Progenitor cell of endocrine pancreas (in vitro differentiated cells): ENCODE results near the gene RADIL. TPM values are rescaled to one million over a fixed set of nuclear protein-coding genes. Genes with fewer than 3 reads are reported as not detected.

Source experiments
- DNase-seq: peaks from one replicate; pipeline ENCODE4 v3.0.0; 2021; ENCODE audit warnings: low spot score; ENCODE audit not compliant: unreplicated experiment
- H3K27ac Mint-ChIP-seq: 2 replicates; pipeline ENCODE4 v1.8.0; 2021; ENCODE audit warnings: mild to moderate bottlenecking, moderate library complexity, mixed read lengths
- H3K27me3 Mint-ChIP-seq: 2 replicates; pipeline ENCODE4 v1.8.0; 2021; ENCODE audit warnings: mixed read lengths
- H3K36me3 Mint-ChIP-seq: 2 replicates; pipeline ENCODE4 v1.8.0; 2022; ENCODE audit warnings: mixed read lengths; ENCODE audit not compliant: insufficient read depth
- H3K4me1 Mint-ChIP-seq: 2 replicates; pipeline ENCODE4 v1.8.0; 2021; ENCODE audit warnings: low read depth, mixed read lengths
- H3K4me3 Mint-ChIP-seq: 2 replicates; pipeline ENCODE4 v1.8.0; 2021; ENCODE audit warnings: low read depth, mild to moderate bottlenecking, moderate library complexity, mixed read lengths
- H3K9me3 Mint-ChIP-seq: 2 replicates; pipeline ENCODE4 v1.8.0; 2021; ENCODE audit warnings: low read depth, mixed read lengths
- CTCF ChIP-seq: fragments of 200-600 bp; sonication (generic); IDR thresholded peaks from one replicate; pipeline ENCODE4 v1.5.0; 2021; ENCODE audit warnings: antibody characterized with exemption, mild to moderate bottlenecking; ENCODE audit not compliant: unreplicated experiment
- total RNA-seq: library from RNA; stranded (reverse); gene quantifications from 2 replicates; pipeline ENCODE4 v1.2.1, GENCODE V29; 2021

The RADIL gene
- total RNA-seq, 1 donor from 2014 or later = 2.0 TPM

GRCh38 chr7:4866528-4867496 lies 16.7 kb downstream of the RADIL start:
- Mint-ChIP-seq H3K36me3 (no peaks in the 10 kb centered on the region), H3K4me3 (no peak overlapping the region), H3K4me1 (no peaks in the 10 kb centered on the region), H3K27ac (no peak overlapping the region), H3K27me3 (peaks cover 3% of the 10 kb centered on the region), H3K9me3 (peaks cover 7% of the 10 kb centered on the region)
- no peak for TF ChIP-seq CTCF
- DNase-seq = no peak

DNA sequence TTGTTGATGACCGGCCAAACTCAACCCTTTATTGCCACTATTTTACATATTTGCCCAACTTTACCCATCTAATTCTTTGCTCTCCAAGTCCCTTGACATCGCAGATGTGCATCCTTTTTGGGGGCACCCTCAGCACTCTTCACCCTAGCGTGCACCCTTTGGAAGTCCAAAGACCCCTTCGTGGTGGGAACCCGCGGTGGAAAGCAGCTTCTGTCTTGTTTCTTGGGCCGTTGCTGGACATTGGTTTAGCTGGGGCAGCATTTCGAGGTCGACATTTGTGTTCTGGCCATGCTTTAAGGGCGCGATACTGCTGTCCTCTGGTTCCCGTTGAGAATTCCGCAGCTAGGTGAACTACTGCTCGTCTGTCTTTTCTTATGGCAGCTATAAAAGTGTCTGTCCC lies 21.4 kb downstream of the RADIL start:
- peaks cover 13% of the 10 kb centered on the region for H3K27me3 Mint-ChIP-seq
- no peak for TF ChIP-seq CTCF
- H3K4me1 Mint-ChIP-seq = no peaks in the 10 kb centered on the region
- no peak overlapping the region for H3K27ac Mint-ChIP-seq
- no peak overlapping the region for H3K4me3 Mint-ChIP-seq
- no peaks in the 10 kb centered on the region for H3K36me3 Mint-ChIP-seq
- H3K9me3 Mint-ChIP-seq = peaks cover 7% of the 10 kb centered on the region
- no peak for DNase-seq

GRCh38 chr7:4861673-4862072 lies 21.8 kb downstream of the RADIL start, which contains the start of gene PAPOLB:
TSS of gene PAPOLB (minus strand) at chr7:4862030. CDS start at chr7:4861810, 220 bp downstream.
- TF ChIP-seq CTCF = no peak
- H3K4me1 Mint-ChIP-seq = no peaks in the 10 kb centered on the region
- no peak within 1 kb of the TSS for H3K4me3 Mint-ChIP-seq
- no peak for DNase-seq
- H3K27ac Mint-ChIP-seq = no peak within 1 kb of the TSS
- peaks cover 15% of the 10 kb centered on the region for H3K27me3 Mint-ChIP-seq
- peaks cover 7% of the 10 kb centered on the region for H3K9me3 Mint-ChIP-seq
- no peaks in the 10 kb centered on the region for H3K36me3 Mint-ChIP-seq

DNA sequence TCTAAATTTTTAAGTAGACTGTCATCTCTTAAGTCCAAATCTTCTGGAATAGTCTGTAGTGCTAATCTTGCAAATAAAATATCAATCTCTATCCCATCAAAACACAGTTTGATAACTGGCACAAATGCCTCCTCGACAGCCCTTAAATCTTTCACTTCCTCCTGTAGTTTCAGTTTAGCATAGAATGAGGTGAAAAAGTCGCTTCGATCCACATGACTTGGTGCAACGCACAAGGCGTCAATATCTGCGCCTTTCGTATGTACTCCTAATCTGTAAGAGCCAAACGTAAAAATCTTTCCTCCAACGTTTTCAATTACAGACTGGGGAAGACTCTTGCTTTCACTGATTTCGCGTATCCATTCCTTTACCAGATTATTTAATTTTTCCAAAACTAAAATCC lies 22.3 kb downstream of the RADIL start:
- peaks cover 1% of the 10 kb centered on the region for H3K4me1 Mint-ChIP-seq
- TF ChIP-seq CTCF = no peak
- DNase-seq = no peak
- H3K9me3 Mint-ChIP-seq = peaks cover 7% of the 10 kb centered on the region
- H3K4me3 Mint-ChIP-seq = no peak overlapping the region
- peaks cover 19% of the 10 kb centered on the region for H3K27me3 Mint-ChIP-seq
- H3K36me3 Mint-ChIP-seq = no peaks in the 10 kb centered on the region
- H3K27ac Mint-ChIP-seq = no peak overlapping the region

- H3K4me1 Mint-ChIP-seq = peaks cover 1% of the 10 kb centered on the region
- no peaks in the 10 kb centered on the region for H3K36me3 Mint-ChIP-seq
- H3K27me3 Mint-ChIP-seq = peaks cover 15% of the 10 kb centered on the region
- no peak for DNase-seq
- H3K27ac Mint-ChIP-seq = no peak overlapping the region
- no peak for TF ChIP-seq CTCF
- H3K4me3 Mint-ChIP-seq = no peak overlapping the region
- no peaks in the 10 kb centered on the region for H3K9me3 Mint-ChIP-seq
Observed at GRCh38 chr7:4857189-4857588, 26.3 kb downstream of the RADIL start.
